Smooth muscle cell (in vitro differentiated cells): ENCODE data around the gene CAPS2. TPM values are rescaled to one million over a fixed set of nuclear protein-coding genes. Genes with fewer than 3 reads are reported as not detected.

Source experiments
- DNase-seq: peaks from one replicate; lab custom pipeline; 2025; ENCODE audit not compliant: unreplicated experiment; lab: John Stamatoyannopoulos, UW
- H2AFZ ChIP-seq: fragments of 200-600 bp; sonication (generic); 2 replicates; pipeline ENCODE4 v1.6.0; 2016; ENCODE audit warnings: antibody characterized with exemption, low read depth, mild to moderate bottlenecking
- H3F3A ChIP-seq: fragments of 200-600 bp; sonication (generic); 2 replicates; pipeline ENCODE4 v1.6.0; 2017; ENCODE audit warnings: antibody characterized with exemption, low read depth
- H3K27ac ChIP-seq: fragments of 200-600 bp; sonication (generic); 2 replicates; pipeline ENCODE4 v1.5.1; 2016; ENCODE audit warnings: low read depth, mild to moderate bottlenecking
- H3K27me3 ChIP-seq: fragments of 200-600 bp; sonication (generic); 2 replicates; pipeline ENCODE4 v1.6.1; 2016; ENCODE audit warnings: low read depth, mild to moderate bottlenecking
- H3K36me3 ChIP-seq: fragments of 200-600 bp; sonication (generic); 2 replicates; pipeline ENCODE4 v1.5.1; 2016; ENCODE audit warnings: low read depth
- H3K4me1 ChIP-seq: fragments of 200-600 bp; sonication (generic); 2 replicates; pipeline ENCODE4 v1.5.1; 2016; ENCODE audit warnings: low read depth
- H3K4me2 ChIP-seq: fragments of 200-600 bp; sonication (generic); 2 replicates; pipeline ENCODE4 v1.6.0; 2016; ENCODE audit warnings: mild to moderate bottlenecking
- H3K4me3 ChIP-seq: fragments of 200-600 bp; sonication (generic); 2 replicates; pipeline ENCODE4 v1.5.1; 2016; ENCODE audit warnings: mild to moderate bottlenecking
- H3K79me2 ChIP-seq: fragments of 200-600 bp; sonication (generic); 2 replicates; pipeline ENCODE4 v1.6.0; 2016; ENCODE audit warnings: low read depth, mild to moderate bottlenecking
- H3K9ac ChIP-seq: fragments of 200-600 bp; sonication (generic); 2 replicates; pipeline ENCODE4 v1.6.0; 2016; ENCODE audit warnings: low read depth
- H3K9me3 ChIP-seq: fragments of 200-600 bp; sonication (generic); replicated peaks from 2 replicates; pipeline ENCODE4 v1.5.1; 2016; ENCODE audit warnings: low read depth
- H4K20me1 ChIP-seq: fragments of 200-600 bp; sonication (generic); 2 replicates; pipeline ENCODE4 v1.6.0; 2016; ENCODE audit warnings: low read depth
- CTCF ChIP-seq: fragments of 200-600 bp; sonication (generic); IDR thresholded peaks from 2 replicates; pipeline ENCODE4 v1.5.1; 2017; ENCODE audit warnings: borderline replicate concordance, mild to moderate bottlenecking, antibody characterized with exemption; ENCODE audit not compliant: insufficient read depth, poor library complexity, severe bottlenecking
- WGBS: methylation state at CpG from one replicate; pipeline ENCODE4 v1.1.7; 2016; ENCODE audit warnings: low lambda C conversion rate; 5-methylcytosine and 5-hydroxymethylcytosine counted together
- polyA plus RNA-seq: library from polyadenylated mRNA; unstranded; fragments of >200 nt; fragmentation: Nextera tagmentation; extraction: Ambion mirVana; gene quantifications from 2 replicates; pipeline ENCODE4 v1.2.1, GENCODE V29; 2016
- total RNA-seq: library from RNA; depleted of rRNA; stranded (reverse); fragments of >200 nt; gene quantifications from 2 replicates; pipeline ENCODE4 v1.2.3, GENCODE V29; 2014

The CAPS2 gene
- total and polyA plus RNA-seq, 2 experiments from 2014 or later, result 0.66 to 3.7 TPM

GRCh38 chr12:75294336-75294735, 35.8 kb downstream of the CAPS2 start:
- no peaks in the 10 kb centered on the region for H4K20me1 ChIP-seq
- no peak overlapping the region for H3K4me3 ChIP-seq
- H3F3A ChIP-seq, result no peaks in the 10 kb centered on the region
- no peaks in the 10 kb centered on the region for H3K27me3 ChIP-seq
- no peaks in the 10 kb centered on the region for H3K9me3 ChIP-seq
- no peak overlapping the region for H3K9ac ChIP-seq
- TF ChIP-seq CTCF, result no peak
- no peak overlapping the region for H3K4me2 ChIP-seq
- no peak for DNase-seq
- no peaks in the 10 kb centered on the region for H3K4me1 ChIP-seq
- H2AFZ ChIP-seq, result no peak overlapping the region
- WGBS, result 19% methylated on average over 3 of the region's 3 CpGs
- no peak overlapping the region for H3K27ac ChIP-seq
- H3K36me3 ChIP-seq, result no peaks in the 10 kb centered on the region
- H3K79me2 ChIP-seq, result no peaks in the 10 kb centered on the region

- no peaks in the 10 kb centered on the region for H3K9me3 ChIP-seq
- no peak overlapping the region for H2AFZ ChIP-seq
- WGBS, result 93% methylated on average over 1 of the region's 1 CpG
- no peak overlapping the region for H3K27ac ChIP-seq
- no peak overlapping the region for H3K4me2 ChIP-seq
- no peak overlapping the region for H3K9ac ChIP-seq
- no peak for TF ChIP-seq CTCF
- DNase-seq, result no peak
- H3K4me1 ChIP-seq, result no peaks in the 10 kb centered on the region
- no peaks in the 10 kb centered on the region for H3K79me2 ChIP-seq
- no peaks in the 10 kb centered on the region for H4K20me1 ChIP-seq
- no peaks in the 10 kb centered on the region for H3K36me3 ChIP-seq
- H3K4me3 ChIP-seq, result no peak overlapping the region
- H3F3A ChIP-seq, result no peaks in the 10 kb centered on the region
- no peaks in the 10 kb centered on the region for H3K27me3 ChIP-seq
Observed at GRCh38 chr12:75291014-75291413, 39.1 kb downstream of the CAPS2 start.

GRCh38 chr12:75289753-75290152, 40.4 kb downstream of the CAPS2 start:
- Histone ChIP-seq H3K9me3 (no peaks in the 10 kb centered on the region), H3K4me3 (no peak overlapping the region), H3K4me2 (no peak overlapping the region), H2AFZ (no peak overlapping the region), H3K36me3 (no peaks in the 10 kb centered on the region), H3K27me3 (no peaks in the 10 kb centered on the region), H3K27ac (no peak overlapping the region), H3K79me2 (no peaks in the 10 kb centered on the region), H3K9ac (no peak overlapping the region), H3F3A (no peaks in the 10 kb centered on the region), H4K20me1 (no peaks in the 10 kb centered on the region), H3K4me1 (no peaks in the 10 kb centered on the region)
- WGBS, result 93% methylated on average over 1 of the region's 1 CpG
- peak; percentile 47 for TF ChIP-seq CTCF
- no peak for DNase-seq

GRCh38 chr12:75288860-75289259, 41.3 kb downstream of the CAPS2 start:
- WGBS, result 21% methylated on average over 1 of the region's 1 CpG

More at GRCh38 chr12:75288860-75289259, 41.3 kb downstream of the CAPS2 start:
- no peaks in the 10 kb centered on the region for H3K79me2 ChIP-seq
- no peaks in the 10 kb centered on the region for H3K9me3 ChIP-seq
- no peak for TF ChIP-seq CTCF
- H3K27ac ChIP-seq, result no peak overlapping the region
- no peaks in the 10 kb centered on the region for H4K20me1 ChIP-seq
- H3K36me3 ChIP-seq, result no peaks in the 10 kb centered on the region
- no peak overlapping the region for H3K9ac ChIP-seq
- H3K4me2 ChIP-seq, result no peak overlapping the region
- H3K27me3 ChIP-seq, result no peaks in the 10 kb centered on the region
- H3K4me1 ChIP-seq, result no peaks in the 10 kb centered on the region
- no peak overlapping the region for H3K4me3 ChIP-seq
- H3F3A ChIP-seq, result no peaks in the 10 kb centered on the region
- no peak overlapping the region for H2AFZ ChIP-seq
- DNase-seq, result no peak
